Renal pelvis (tissue), 4 donors: ENCODE data around the gene MYRIP. TPM values are rescaled to one million over a fixed set of nuclear protein-coding genes. Genes with fewer than 3 reads are reported as not detected.
"Not testable (repeated sequence)": the region's sequence is repeated elsewhere in the genome, so short reads cannot be mapped to it uniquely, and the experiment has no call there.

Source experiments
- DNase-seq: peaks from one replicate; pipeline ENCODE4 v3.0.0-alpha.2; 2013
- polyA plus RNA-seq, 3 donors: library from polyadenylated mRNA; unstranded; fragments of 120-200 nt; gene quantifications; one replicate each; pipeline ENCODE4 v1.2.1, GENCODE V29; 2013; ENCODE audit not compliant: insufficient read length in 3 of 3

The MYRIP gene
- polyA plus RNA-seq, 3 donors = 1.9 to 2.0 (median 2.0) TPM

- no peak for DNase-seq
Measured at GRCh38 chr3:40035177-40035576, 225.8 kb downstream of the MYRIP start.

- no peak for DNase-seq
Measured at GRCh38 chr3:40037582-40037981, 228.2 kb downstream of the MYRIP start.

- DNase-seq = no peak
Measured at GRCh38 chr3:40042752-40043443, 233.5 kb downstream of the MYRIP start.

- DNase-seq = no peak
Measured at GRCh38 chr3:40043444-40043755, 234.0 kb downstream of the MYRIP start.

- no peak for DNase-seq
Measured at GRCh38 chr3:40044487-40044886, 235.1 kb downstream of the MYRIP start.

GRCh38 chr3:40045051-40045450, 235.6 kb downstream of the MYRIP start:
- no peak for DNase-seq

- DNase-seq = no peak
Measured at GRCh38 chr3:40046149-40046548, 236.7 kb downstream of the MYRIP start.

GRCh38 chr3:40047406-40047805, 238.0 kb downstream of the MYRIP start:
- no peak for DNase-seq

- no peak for DNase-seq
Measured at GRCh38 chr3:40053663-40054062, 244.3 kb downstream of the MYRIP start.

GRCh38 chr3:40054568-40055222, 245.3 kb downstream of the MYRIP start:
- DNase-seq = no peak

GRCh38 chr3:40055361-40055760, 246.0 kb downstream of the MYRIP start:
- no peak for DNase-seq

GRCh38 chr3:40055956-40056355, 246.5 kb downstream of the MYRIP start:
- DNase-seq = no peak

GRCh38 chr3:40057077-40057476, 247.7 kb downstream of the MYRIP start:
- DNase-seq = no peak

- DNase-seq = no peak
Measured at GRCh38 chr3:40057786-40058185, 248.4 kb downstream of the MYRIP start.

GRCh38 chr3:40068636-40069035, 259.2 kb downstream of the MYRIP start:
- no peak for DNase-seq

GRCh38 chr3:40070816-40071215, 261.4 kb downstream of the MYRIP start:
- no peak for DNase-seq

- DNase-seq = no peak
Measured at GRCh38 chr3:40071683-40072238, 262.4 kb downstream of the MYRIP start.

GRCh38 chr3:40073310-40074007, 264.1 kb downstream of the MYRIP start:
- DNase-seq = peak; percentile 12

- DNase-seq = not testable (repeated sequence)
Measured at GRCh38 chr3:40077139-40077538, 267.7 kb downstream of the MYRIP start.

- not testable (repeated sequence) for DNase-seq
Measured at GRCh38 chr3:40077828-40078492, 268.6 kb downstream of the MYRIP start.

- no peak for DNase-seq
Measured at GRCh38 chr3:40078590-40078989, 269.2 kb downstream of the MYRIP start.

- DNase-seq = no peak
Measured at GRCh38 chr3:40079203-40079846, 269.9 kb downstream of the MYRIP start.
